Neuronal stem cell (in vitro differentiated cells): ENCODE results near the gene FFAR1.

Experiments used
- DNase-seq: peaks from one replicate; pipeline ENCODE4 v3.0.0-alpha.2; 2013; ENCODE audit warnings: low spot score
- H2AFZ ChIP-seq: one replicate; pipeline ENCODE4 v1.6.1; 2013; ENCODE audit warnings: mild to moderate bottlenecking, low read length, inconsistent platforms
- H2AK5ac ChIP-seq: 2 replicates; pipeline ENCODE4 v1.6.1; 2013; ENCODE audit warnings: low read depth, mild to moderate bottlenecking, inconsistent platforms, low read length, moderate library complexity, mixed read lengths
- H2BK120ac ChIP-seq: 2 replicates; pipeline ENCODE4 v1.6.1; 2013; ENCODE audit warnings: low read depth, mild to moderate bottlenecking, inconsistent platforms, low read length, moderate library complexity, mixed read lengths
- H2BK12ac ChIP-seq: one replicate; pipeline ENCODE4 v1.6.1; 2013; ENCODE audit warnings: low read length, inconsistent platforms
- H2BK15ac ChIP-seq: 2 replicates; pipeline ENCODE4 v1.6.1; 2013; ENCODE audit warnings: mild to moderate bottlenecking, low read length, inconsistent platforms, mixed read lengths
- H2BK5ac ChIP-seq: one replicate; pipeline ENCODE4 v1.6.1; 2013; ENCODE audit warnings: inconsistent platforms, mild to moderate bottlenecking, low read length, moderate library complexity
- H3K14ac ChIP-seq: one replicate; pipeline ENCODE4 v1.6.1; 2013; ENCODE audit warnings: low read length, inconsistent platforms
- H3K18ac ChIP-seq: 2 replicates; pipeline ENCODE4 v1.6.1; 2013; ENCODE audit warnings: low read length, inconsistent platforms
- H3K23ac ChIP-seq: 2 replicates; pipeline ENCODE4 v1.6.1; 2013; ENCODE audit warnings: low read depth, mild to moderate bottlenecking, mixed read lengths, low read length, inconsistent platforms; ENCODE audit not compliant: poor library complexity
- H3K27ac ChIP-seq: replicated peaks from 3 replicates; pipeline ENCODE4 v1.5.1; 2013; ENCODE audit warnings: low read length, inconsistent platforms
- H3K27me3 ChIP-seq, 3 experiments: 2 replicates each; pipeline ENCODE4 v1.6.1; 2013; ENCODE audit warnings: low read length in 3 of 3, mild to moderate bottlenecking in 2 of 3, inconsistent platforms in 1 of 3, low read depth in 1 of 3, mixed read lengths in 1 of 3, moderate library complexity in 1 of 3; ENCODE audit not compliant: control insufficient read depth in 3 of 3, insufficient read depth in 3 of 3
- H3K36me3 ChIP-seq, 2 donors: replicated peaks in 1 of 2; 2 replicates each; pipeline ENCODE4 v1.6.1; 2013; ENCODE audit warnings: low read length in 2 of 2; ENCODE audit not compliant: control insufficient read depth in 2 of 2, insufficient read depth in 2 of 2
- H3K4ac ChIP-seq: 2 replicates; pipeline ENCODE4 v1.6.1; 2013; ENCODE audit warnings: inconsistent platforms, mild to moderate bottlenecking, low read length, moderate library complexity
- H3K4me1 ChIP-seq, 2 donors: 1 replicate in 1 of 2; 2 replicates in 1 of 2; pipeline ENCODE4 v1.6.1; 2013; ENCODE audit warnings: low read length in 2 of 2, low read depth in 1 of 2; ENCODE audit not compliant: control insufficient read depth in 2 of 2, insufficient read depth in 1 of 2
- H3K4me2 ChIP-seq: one replicate; pipeline ENCODE4 v1.6.1; 2013; ENCODE audit warnings: mild to moderate bottlenecking, low read length, inconsistent platforms; ENCODE audit not compliant: insufficient read depth, poor library complexity, severe bottlenecking
- H3K4me3 ChIP-seq, 2 donors: 2 replicates each; pipeline ENCODE4 v1.5.1; 2013; ENCODE audit warnings: low read length in 2 of 2, mild to moderate bottlenecking in 2 of 2, inconsistent platforms in 1 of 2, moderate library complexity in 1 of 2
- H3K79me1 ChIP-seq: one replicate; pipeline ENCODE4 v1.6.1; 2013; ENCODE audit warnings: low read depth, mild to moderate bottlenecking, inconsistent platforms, low read length, moderate library complexity
- H3K9ac ChIP-seq: one replicate; pipeline ENCODE4 v1.6.1; 2013; ENCODE audit warnings: mild to moderate bottlenecking, low read depth, low read length, inconsistent platforms; ENCODE audit not compliant: poor library complexity
- H3K9me3 ChIP-seq, 2 donors: replicated peaks in 1 of 2; 2 replicates each; pipeline versions ENCODE3 to v1.6.1; 2013; ENCODE audit warnings: low read length in 2 of 2, mild to moderate bottlenecking in 2 of 2, inconsistent platforms in 1 of 2, low read depth in 1 of 2, mixed read lengths in 1 of 2, moderate library complexity in 1 of 2; ENCODE audit not compliant: control insufficient read depth in 2 of 2, insufficient read depth in 1 of 2
- H4K8ac ChIP-seq: one replicate; pipeline ENCODE4 v1.6.1; 2013; ENCODE audit warnings: low read depth, mild to moderate bottlenecking, inconsistent platforms, low read length, moderate library complexity
- H4K91ac ChIP-seq: one replicate; pipeline ENCODE4 v1.6.1; 2013; ENCODE audit warnings: low read length, low read depth, mild to moderate bottlenecking, inconsistent platforms; ENCODE audit not compliant: poor library complexity
- WGBS, 2 donors: extraction: QIAGEN DNeasy Blood & Tissue Kit; methylation state at CpG; one replicate each; pipeline ENCODE4 v1.1.7; 2013; ENCODE audit warnings: missing lambda C conversion rate in 2 of 2, mixed read lengths in 1 of 2; ENCODE audit not compliant: insufficient read length in 2 of 2, insufficient replicate concordance in 1 of 2; ENCODE audit errors: extremely low coverage in 2 of 2; 5-methylcytosine and 5-hydroxymethylcytosine counted together

FFAR1 gene

GRCh38 chr19:35346193-35347052, 1.3 kb upstream of the FFAR1 start:
- peak overlapping the region; percentile 27 for H2BK15ac ChIP-seq
- no peak overlapping the region for H2BK5ac ChIP-seq
- H4K91ac ChIP-seq, result no peak overlapping the region
- H2BK120ac ChIP-seq, result no peak overlapping the region
- peaks cover 0 to 2% of the 10 kb centered on the region in 2 donors for H3K9me3 ChIP-seq
- H3K4me2 ChIP-seq, result no peak overlapping the region
- peaks cover 0 to 51% (median 4%) of the 10 kb centered on the region in 3 experiments for H3K27me3 ChIP-seq
- H3K14ac ChIP-seq, result peak overlapping the region; percentile 44
- H2AFZ ChIP-seq, result no peak overlapping the region
- H3K4me3 ChIP-seq, result no peak overlapping the region
- H2AK5ac ChIP-seq, result no peak overlapping the region
- peak overlapping the region; percentile 57 for H3K23ac ChIP-seq
- H2BK12ac ChIP-seq, result no peak overlapping the region
- no peak overlapping the region for H4K8ac ChIP-seq
- H3K79me1 ChIP-seq, result no peaks in the 10 kb centered on the region
- H3K18ac ChIP-seq, result peak overlapping the region; percentile 66
- H3K9ac ChIP-seq, result no peak overlapping the region
- no CpG with 5 or more reads among the region's 28 CpGs for WGBS, 2 donors
- no peak overlapping the region for H3K4ac ChIP-seq
- H3K27ac ChIP-seq, result no peak overlapping the region
- H3K36me3 ChIP-seq, result no peaks in the 10 kb centered on the region
- no peak for DNase-seq
- H3K4me1 ChIP-seq, result no peaks in the 10 kb centered on the region

GRCh38 chr19:35347930-35348298, 212 bp downstream of the FFAR1 start:
- H2BK120ac ChIP-seq, result no peak overlapping the region
- H2BK5ac ChIP-seq, result no peak overlapping the region
- H3K4me3 ChIP-seq, result no peak overlapping the region
- no peak for DNase-seq
- no peak overlapping the region for H3K9ac ChIP-seq
- H4K8ac ChIP-seq, result no peak overlapping the region
- H3K36me3 ChIP-seq, result no peaks in the 10 kb centered on the region
- H2BK15ac ChIP-seq, result no peak overlapping the region
- H3K14ac ChIP-seq, result no peak overlapping the region
- no peaks in the 10 kb centered on the region for H3K79me1 ChIP-seq
- no peaks in the 10 kb centered on the region for H3K4me1 ChIP-seq
- no peak overlapping the region for H4K91ac ChIP-seq
- H3K4me2 ChIP-seq, result no peak overlapping the region
- peaks cover 0 to 45% (median 4%) of the 10 kb centered on the region in 3 experiments for H3K27me3 ChIP-seq
- no CpG with 5 or more reads among the region's 7 CpGs for WGBS, 2 donors
- no peak overlapping the region for H2AK5ac ChIP-seq
- H3K27ac ChIP-seq, result no peak overlapping the region
- peaks cover 0 to 2% of the 10 kb centered on the region in 2 donors for H3K9me3 ChIP-seq
- H2BK12ac ChIP-seq, result no peak overlapping the region
- H2AFZ ChIP-seq, result no peak overlapping the region
- H3K4ac ChIP-seq, result no peak overlapping the region
- no peak overlapping the region for H3K18ac ChIP-seq
- no peak overlapping the region for H3K23ac ChIP-seq

- Histone ChIP-seq H4K91ac (no peak overlapping the region), H2BK12ac (no peak overlapping the region), H2BK15ac (no peak overlapping the region), H3K9me3 (peaks cover 0 to 2% of the 10 kb centered on the region in 2 donors), H3K27ac (no peak overlapping the region), H3K27me3 (peaks cover 0 to 43% (median 4%) of the 10 kb centered on the region in 3 experiments), H3K9ac (no peak overlapping the region), H3K23ac (no peak overlapping the region), H3K18ac (no peak overlapping the region), H3K4me2 (no peak overlapping the region), H2BK120ac (no peak overlapping the region), H4K8ac (no peak overlapping the region), H3K14ac (no peak overlapping the region), H3K4me1 (no peaks in the 10 kb centered on the region), H3K4ac (no peak overlapping the region), H3K79me1 (no peaks in the 10 kb centered on the region), H2BK5ac (peak overlapping the region; percentile 11), H3K36me3 (no peaks in the 10 kb centered on the region), H2AK5ac (no peak overlapping the region), H2AFZ (no peak overlapping the region), H3K4me3 (no peak overlapping the region)
- no CpG with 5 or more reads among the region's 18 CpGs for WGBS, 2 donors
- no peak for DNase-seq
Observed at GRCh38 chr19:35348911-35349611, 1.4 kb downstream of the FFAR1 start.
